HepG2 (cell line): Measurements from ENCODE around the gene SIRPA. TPM values are rescaled to one million over a fixed set of nuclear protein-coding genes. Genes with fewer than 3 reads are reported as not detected.
A peak's percentile ranks its signal among the peaks of the same experiment; 100 is the strongest.

Experiments used
- ATAC-seq: fragments of 200-7000 bp; cut with Tn5 transposase; 3 replicates; pipeline ENCODE4 v1.9.1; 2020; ENCODE audit warnings: mild to moderate bottlenecking, moderate library complexity
- BruUV-seq: library from RNA; stranded (reverse); fragments of 400-500 nt; replicated peaks from 2 replicates; lab custom pipeline; 2021; lab: Mats Ljungman, UMichigan
- CTCF ChIA-PET: fragments of 300-600 bp; formaldehyde crosslinking; extraction: SDS; loops from one replicate; lab custom pipeline; 2021; ENCODE audit warnings: low total read pairs, inconsistent platforms, low intra/inter-chr PET ratio; lab: Yijun Ruan, JAX
- POLR2A ChIA-PET: fragments of 350-600 bp; sonication (Branson Sonifier 250); formaldehyde crosslinking; loops from one replicate; lab custom pipeline; 2020; ENCODE audit warnings: antibody characterized with exemption, inconsistent platforms; lab: Yijun Ruan, JAX
- DNase-seq: peaks from one replicate; pipeline ENCODE4 v3.0.0-alpha.2; 2015; ENCODE audit warnings: low spot score
- FAIRE-seq: peaks from 3 replicates; lab custom pipeline; 2011; peaks lifted over from hg19 to GRCh38; lab: Jason Lieb, UNC
- H2AFZ ChIP-seq: one replicate; pipeline ENCODE4 v1.6.1; 2011; ENCODE audit warnings: low read length, inconsistent platforms
- H3K27ac ChIP-seq: fragments of 300-600 bp; 3 replicates; pipeline ENCODE4 v1.8.0; 2011; ENCODE audit warnings: mixed run types, mild to moderate bottlenecking, mixed read lengths, low read length, inconsistent platforms; ENCODE audit not compliant: insufficient read depth; ENCODE audit errors: extremely low read length
- H3K27me3 ChIP-seq, 2 experiments: fragments of 200-600 bp in 1 of 2; 2 replicates in 1 of 2; 3 replicates in 1 of 2; pipeline versions ENCODE4 v1.6.0 to v1.8.0; 2011; ENCODE audit warnings: low read length in 2 of 2, mild to moderate bottlenecking in 2 of 2, moderate library complexity in 2 of 2, inconsistent platforms in 1 of 2; ENCODE audit not compliant: insufficient read depth in 2 of 2, control insufficient read depth in 1 of 2
- H3K36me3 ChIP-seq, 2 experiments: fragments of 200-600 bp in 1 of 2; replicated peaks in 1 of 2; 2 replicates in 1 of 2; 3 replicates in 1 of 2; pipeline versions ENCODE4 v1.5.1 to v1.8.0; 2011; ENCODE audit warnings: low read length in 2 of 2, inconsistent platforms in 1 of 2; ENCODE audit not compliant: insufficient read depth in 2 of 2, control insufficient read depth in 1 of 2
- H3K4me1 ChIP-seq: 2 replicates; pipeline ENCODE4 v1.5.1; 2012; ENCODE audit warnings: low read length, inconsistent platforms; ENCODE audit not compliant: insufficient read depth
- H3K4me2 ChIP-seq: 2 replicates; pipeline ENCODE4 v1.6.0; 2011; ENCODE audit warnings: low read depth, low read length, inconsistent platforms
- H3K4me3 ChIP-seq, 3 experiments: fragments of 200-600 bp in 1 of 3; sonication (generic), shearing (Covaris generic) in 1 of 3; replicated peaks in 1 of 3; 2 replicates each; pipeline ENCODE4 v1.5.1; 2011 to 2016; ENCODE audit warnings: low read length in 3 of 3, inconsistent platforms in 2 of 3, low read depth in 2 of 3, mild to moderate bottlenecking in 2 of 3, control low read depth in 1 of 3, mixed read lengths in 1 of 3; ENCODE audit not compliant: insufficient read depth in 1 of 3
- H3K79me2 ChIP-seq: one replicate; pipeline ENCODE4 v1.6.1; 2011; ENCODE audit warnings: low read length, inconsistent platforms; ENCODE audit not compliant: insufficient read depth
- H3K9ac ChIP-seq: 2 replicates; pipeline ENCODE4 v1.6.0; 2011; ENCODE audit warnings: mild to moderate bottlenecking, low read depth, low read length, inconsistent platforms; ENCODE audit not compliant: insufficient read depth
- H3K9me3 ChIP-seq: 2 replicates; pipeline ENCODE4 v1.5.1; 2012; ENCODE audit warnings: mild to moderate bottlenecking, low read length
- H4K20me1 ChIP-seq: 2 replicates; pipeline ENCODE4 v1.6.0; 2011; ENCODE audit warnings: inconsistent platforms, mild to moderate bottlenecking, low read length, moderate library complexity; ENCODE audit not compliant: insufficient read depth
- FOXC1 ChIP-seq: sonication (generic); formaldehyde crosslinking; IDR thresholded peaks from 2 replicates; pipeline ENCODE4 v1.8.0; 2022; ENCODE audit warnings: mild to moderate bottlenecking, missing genetic modification reagents, borderline replicate concordance
- LCORL ChIP-seq, 2 experiments: fragments of 450-650 bp in 1 of 2; sonication (generic) in 1 of 2; formaldehyde crosslinking in 1 of 2; IDR thresholded peaks; 2 replicates each; pipeline versions ENCODE4 v1.5.0 to v1.6.1; 2017 to 2020; ENCODE audit warnings: antibody characterized with exemption in 1 of 2, missing genetic modification reagents in 1 of 2
- MAF1 ChIP-seq: sonication (generic); formaldehyde crosslinking; IDR thresholded peaks from 2 replicates; pipeline ENCODE4 v1.5.0; 2020; ENCODE audit warnings: missing genetic modification reagents, borderline replicate concordance
- MTF2 ChIP-seq: sonication (generic); formaldehyde crosslinking; IDR thresholded peaks from 2 replicates; pipeline ENCODE4 v1.5.0; 2020; ENCODE audit warnings: missing genetic modification reagents, borderline replicate concordance
- PLRG1 ChIP-seq: fragments of 450-650 bp; conservative IDR thresholded peaks from 2 replicates; pipeline ENCODE4 v1.6.1; 2016
- RFX5 ChIP-seq: IDR thresholded peaks from 2 replicates; pipeline ENCODE4 v1.6.1; 2011; ENCODE audit warnings: low read depth, low read length, improper control_type of control experiment
- SRSF1 ChIP-seq: fragments of 200-400 bp; formaldehyde crosslinking; optimal IDR thresholded peaks from 2 replicates; pipeline ENCODE3; 2017; ENCODE audit warnings: mild to moderate bottlenecking, low read depth, low read length, moderate library complexity
- ZKSCAN1 ChIP-seq: fragments of 150-350 bp; IDR thresholded peaks from 2 replicates; pipeline ENCODE4 v1.6.1; 2014; ENCODE audit warnings: low read length
- ZNF354B ChIP-seq: sonication (generic); formaldehyde crosslinking; IDR thresholded peaks from 2 replicates; pipeline ENCODE4 v1.8.0; 2022; ENCODE audit warnings: mild to moderate bottlenecking, missing genetic modification reagents
- ZNF629 ChIP-seq: sonication (generic); formaldehyde crosslinking; conservative IDR thresholded peaks from 2 replicates; pipeline ENCODE4 v1.5.0; 2020; ENCODE audit warnings: missing genetic modification reagents
- ZSCAN9 ChIP-seq: IDR thresholded peaks from 2 replicates; pipeline ENCODE4 v1.6.1; 2016; ENCODE audit warnings: borderline replicate concordance
- WGBS: methylation state at CpG from one replicate; pipeline ENCODE4 v1.1.6; 2017; ENCODE audit warnings: low lambda C conversion rate; 5-methylcytosine and 5-hydroxymethylcytosine counted together
- in situ Hi-C: cut with HindIII; loops from 2 replicates; pipeline ENCODE4 v1.10.0; 2017; ENCODE audit warnings: low pct_unique_long_range_greater_than_20kb; ENCODE audit not compliant: extremely low pct_ligation_motif_present
- intact Hi-C: fragments of 100-400 bp; cut with micrococcal nuclease; formaldehyde crosslinking; loops from one replicate; pipeline ENCODE4 v1.10.0; 2022; ENCODE audit not compliant: unreplicated experiment
- polyA plus RNA-seq, 8 experiments: library from polyadenylated mRNA; depleted of rRNA in 3 of 8; stranded (reverse) in 7 of 8; unstranded in 1 of 8; fragments of >200 nt; fragmentation: Illumina TruSeq in 4 of 8; extraction: Trizol in 4 of 8; gene quantifications; 2 replicates each; pipeline versions ENCODE4 v1.2.1 to v1.2.3, GENCODE V29; 2011 to 2016; ENCODE audit warnings: low read depth in 4 of 8, missing spikeins in 1 of 8, mixed read lengths in 1 of 8; ENCODE audit not compliant: insufficient read depth in 1 of 8
- total RNA-seq, 5 experiments: library from RNA; depleted of rRNA; stranded (reverse); fragments of >200 nt; fragmentation: Illumina TruSeq; extraction: Trizol; gene quantifications; 2 replicates each; pipeline ENCODE4 v1.2.3, GENCODE V29; 2016; ENCODE audit warnings: low read depth in 1 of 5
- TF ChIP-seq, protein P1 (sequence below): sonication (generic); formaldehyde crosslinking; IDR thresholded peaks from 2 replicates; pipeline ENCODE4 v1.4.0; 2020; ENCODE audit warnings: missing genetic modification reagents
- TF ChIP-seq, protein P2 (sequence below): sonication (generic); formaldehyde crosslinking; IDR thresholded peaks from 2 replicates; pipeline ENCODE4 v1.5.1; 2020; ENCODE audit warnings: mild to moderate bottlenecking, missing genetic modification reagents, moderate library complexity
- TF ChIP-seq, protein P3 (sequence below): sonication (generic); formaldehyde crosslinking; IDR thresholded peaks from 2 replicates; pipeline ENCODE4 v1.4.0; 2020; ENCODE audit warnings: missing genetic modification reagents

The SIRPA gene
- total and polyA plus RNA-seq, 2 of the 13 experiments (the other 11 are each of a cell fraction or from before 2014, with no cell fraction given): 7.2 to 17.6 TPM

GRCh38 chr20:1901704-1902103, 6.5 kb downstream of the SIRPA start:
- Histone ChIP-seq H3K36me3 (no peaks in the 10 kb centered on the region), H3K4me2 (no peak overlapping the region), H3K79me2 (peaks cover 3% of the 10 kb centered on the region), H3K4me1 (peaks cover 33% of the 10 kb centered on the region), H2AFZ (no peak overlapping the region), H3K27me3 (no peaks in the 10 kb centered on the region), H3K9ac (no peak overlapping the region), H3K4me3 (no peak overlapping the region), H4K20me1 (peaks cover 2% of the 10 kb centered on the region; the same call in 1 of the 2 replicates), H3K27ac (no peak overlapping the region), H3K9me3 (no peaks in the 10 kb centered on the region)
- POLR2A ChIA-PET: no interaction called here
- DNase-seq (no peak), ATAC-seq (no peak), FAIRE-seq (no peak)
- BruUV-seq: no TSS peak
- WGBS: 94% methylated on average over 18 of the region's 18 CpGs
- intact Hi-C loops (loop anchor here (5.0 kb wide), 1 partner anchor 46 kb away; no protein-coding TSS in a partner anchor), in situ Hi-C loops (no loop called here)
- CTCF ChIA-PET: no interaction called here
- TF ChIP-seq, protein P1, sequence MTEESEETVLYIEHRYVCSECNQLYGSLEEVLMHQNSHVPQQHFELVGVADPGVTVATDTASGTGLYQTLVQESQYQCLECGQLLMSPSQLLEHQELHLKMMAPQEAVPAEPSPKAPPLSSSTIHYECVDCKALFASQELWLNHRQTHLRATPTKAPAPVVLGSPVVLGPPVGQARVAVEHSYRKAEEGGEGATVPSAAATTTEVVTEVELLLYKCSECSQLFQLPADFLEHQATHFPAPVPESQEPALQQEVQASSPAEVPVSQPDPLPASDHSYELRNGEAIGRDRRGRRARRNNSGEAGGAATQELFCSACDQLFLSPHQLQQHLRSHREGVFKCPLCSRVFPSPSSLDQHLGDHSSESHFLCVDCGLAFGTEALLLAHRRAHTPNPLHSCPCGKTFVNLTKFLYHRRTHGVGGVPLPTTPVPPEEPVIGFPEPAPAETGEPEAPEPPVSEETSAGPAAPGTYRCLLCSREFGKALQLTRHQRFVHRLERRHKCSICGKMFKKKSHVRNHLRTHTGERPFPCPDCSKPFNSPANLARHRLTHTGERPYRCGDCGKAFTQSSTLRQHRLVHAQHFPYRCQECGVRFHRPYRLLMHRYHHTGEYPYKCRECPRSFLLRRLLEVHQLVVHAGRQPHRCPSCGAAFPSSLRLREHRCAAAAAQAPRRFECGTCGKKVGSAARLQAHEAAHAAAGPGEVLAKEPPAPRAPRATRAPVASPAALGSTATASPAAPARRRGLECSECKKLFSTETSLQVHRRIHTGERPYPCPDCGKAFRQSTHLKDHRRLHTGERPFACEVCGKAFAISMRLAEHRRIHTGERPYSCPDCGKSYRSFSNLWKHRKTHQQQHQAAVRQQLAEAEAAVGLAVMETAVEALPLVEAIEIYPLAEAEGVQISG (CRISPR knock-in tag): no peak
- no peak for TF ChIP-seq RFX5
- TF ChIP-seq MAF1 (CRISPR knock-in tag): no peak
- TF ChIP-seq ZNF354B (CRISPR knock-in tag): no peak
- TF ChIP-seq PLRG1: no peak

GRCh38 chr20:1902188-1902587, 7.0 kb downstream of the SIRPA start:
- in situ Hi-C loops: no loop called here
- BruUV-seq: no TSS peak
- ATAC-seq: no peak
- FAIRE-seq: peak; percentile 26
- Histone ChIP-seq H2AFZ (no peak overlapping the region), H3K27ac (no peak overlapping the region), H3K4me3 (no peak overlapping the region), H3K9ac (no peak overlapping the region), H3K79me2 (peaks cover 3% of the 10 kb centered on the region), H4K20me1 (0 out of 2 replicates have a peak, but pooled peaks cover 2% of the 10 kb centered on the region), H3K36me3 (no peaks in the 10 kb centered on the region), H3K27me3 (no peaks in the 10 kb centered on the region), H3K4me1 (peaks cover 30% of the 10 kb centered on the region), H3K9me3 (no peaks in the 10 kb centered on the region), H3K4me2 (no peak overlapping the region)
- intact Hi-C loops: loop anchor here (5.0 kb wide), 1 partner anchor 45 kb away; no protein-coding TSS in a partner anchor
- no peak for DNase-seq
- POLR2A ChIA-PET: interaction anchor here (0.5 kb wide), 1 partner anchor 624 kb away, joined by 3 read pairs; no protein-coding TSS in a partner anchor
- CTCF ChIA-PET: no interaction called here
- 84% methylated on average over 4 of the region's 4 CpGs for WGBS
- TF ChIP-seq ZKSCAN1 (peak; percentile 56; the same call in 1 of the 2 replicates), ZSCAN9 (CRISPR knock-in tag) (no peak), SRSF1 (no peak), MTF2 (CRISPR knock-in tag) (no peak), LCORL (IDR thresholded peaks at IDR 0.05) (no peak), LCORL (CRISPR knock-in tag; IDR thresholded peaks at IDR 0.05) (no peak), FOXC1 (no peak), ZNF629 (CRISPR knock-in tag) (peak; percentile 70)
- TF ChIP-seq, protein P2, sequence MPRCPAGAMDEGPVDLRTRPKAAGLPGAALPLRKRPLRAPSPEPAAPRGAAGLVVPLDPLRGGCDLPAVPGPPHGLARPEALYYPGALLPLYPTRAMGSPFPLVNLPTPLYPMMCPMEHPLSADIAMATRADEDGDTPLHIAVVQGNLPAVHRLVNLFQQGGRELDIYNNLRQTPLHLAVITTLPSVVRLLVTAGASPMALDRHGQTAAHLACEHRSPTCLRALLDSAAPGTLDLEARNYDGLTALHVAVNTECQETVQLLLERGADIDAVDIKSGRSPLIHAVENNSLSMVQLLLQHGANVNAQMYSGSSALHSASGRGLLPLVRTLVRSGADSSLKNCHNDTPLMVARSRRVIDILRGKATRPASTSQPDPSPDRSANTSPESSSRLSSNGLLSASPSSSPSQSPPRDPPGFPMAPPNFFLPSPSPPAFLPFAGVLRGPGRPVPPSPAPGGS (CRISPR knock-in tag): no peak
- TF ChIP-seq, protein P3, sequence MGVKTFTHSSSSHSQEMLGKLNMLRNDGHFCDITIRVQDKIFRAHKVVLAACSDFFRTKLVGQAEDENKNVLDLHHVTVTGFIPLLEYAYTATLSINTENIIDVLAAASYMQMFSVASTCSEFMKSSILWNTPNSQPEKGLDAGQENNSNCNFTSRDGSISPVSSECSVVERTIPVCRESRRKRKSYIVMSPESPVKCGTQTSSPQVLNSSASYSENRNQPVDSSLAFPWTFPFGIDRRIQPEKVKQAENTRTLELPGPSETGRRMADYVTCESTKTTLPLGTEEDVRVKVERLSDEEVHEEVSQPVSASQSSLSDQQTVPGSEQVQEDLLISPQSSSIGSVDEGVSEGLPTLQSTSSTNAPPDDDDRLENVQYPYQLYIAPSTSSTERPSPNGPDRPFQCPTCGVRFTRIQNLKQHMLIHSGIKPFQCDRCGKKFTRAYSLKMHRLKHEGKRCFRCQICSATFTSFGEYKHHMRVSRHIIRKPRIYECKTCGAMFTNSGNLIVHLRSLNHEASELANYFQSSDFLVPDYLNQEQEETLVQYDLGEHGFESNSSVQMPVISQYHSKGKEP: no peak
